ENCODE results near the gene ZNF629.

Gene ZNF629

DNA sequence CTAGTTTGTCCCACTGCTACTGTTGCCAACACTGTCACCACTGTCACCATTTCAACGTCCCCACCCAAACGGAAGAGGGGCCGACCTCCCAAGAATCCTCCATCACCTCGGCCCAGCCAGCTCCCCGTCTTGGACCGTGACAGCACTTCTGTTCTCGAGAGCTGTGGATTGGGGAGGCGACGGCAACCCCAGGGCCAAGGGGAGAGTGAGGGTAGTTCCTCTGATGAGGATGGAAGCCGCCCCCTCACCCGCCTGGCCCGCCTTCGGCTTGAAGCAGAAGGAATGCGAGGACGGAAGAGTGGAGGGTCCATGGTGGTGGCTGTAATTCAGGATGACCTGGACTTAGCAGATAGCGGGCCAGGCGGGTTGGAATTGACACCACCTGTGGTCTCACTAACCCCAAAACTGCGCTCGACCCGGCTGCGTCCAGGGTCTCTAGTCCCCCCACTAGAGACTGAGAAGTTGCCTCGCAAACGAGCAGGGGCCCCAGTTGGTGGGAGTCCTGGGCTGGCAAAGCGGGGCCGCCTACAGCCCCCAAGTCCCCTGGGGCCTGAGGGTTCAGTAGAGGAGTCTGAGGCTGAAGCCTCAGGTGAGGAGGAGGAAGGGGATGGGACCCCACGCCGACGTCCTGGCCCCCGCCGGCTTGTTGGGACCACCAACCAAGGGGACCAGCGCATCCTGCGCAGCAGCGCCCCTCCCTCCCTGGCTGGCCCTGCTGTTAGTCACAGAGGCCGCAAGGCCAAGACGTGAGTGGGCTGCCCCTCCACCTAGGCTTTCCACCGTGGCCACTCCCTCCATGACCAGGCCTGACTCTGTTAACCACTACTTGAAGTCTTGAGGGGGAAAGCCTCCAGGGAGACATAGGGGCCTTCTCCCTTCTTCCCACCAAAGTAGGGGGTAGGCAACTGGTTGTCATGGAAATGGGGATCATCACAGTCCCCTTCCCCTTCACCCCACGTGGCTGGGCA is 47.7 kb downstream of the ZNF629 start (continued):
- TF ChIP-seq, protein P1, sequence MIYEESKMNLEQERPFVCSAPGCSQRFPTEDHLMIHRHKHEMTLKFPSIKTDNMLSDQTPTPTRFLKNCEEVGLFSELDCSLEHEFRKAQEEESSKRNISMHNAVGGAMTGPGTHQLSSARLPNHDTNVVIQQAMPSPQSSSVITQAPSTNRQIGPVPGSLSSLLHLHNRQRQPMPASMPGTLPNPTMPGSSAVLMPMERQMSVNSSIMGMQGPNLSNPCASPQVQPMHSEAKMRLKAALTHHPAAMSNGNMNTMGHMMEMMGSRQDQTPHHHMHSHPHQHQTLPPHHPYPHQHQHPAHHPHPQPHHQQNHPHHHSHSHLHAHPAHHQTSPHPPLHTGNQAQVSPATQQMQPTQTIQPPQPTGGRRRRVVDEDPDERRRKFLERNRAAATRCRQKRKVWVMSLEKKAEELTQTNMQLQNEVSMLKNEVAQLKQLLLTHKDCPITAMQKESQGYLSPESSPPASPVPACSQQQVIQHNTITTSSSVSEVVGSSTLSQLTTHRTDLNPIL (CRISPR knock-in tag; IDR thresholded peaks at IDR 0.05; ENCODE audit: low read depth): no peak
- TF ChIP-seq RARB (CRISPR knock-in tag; IDR thresholded peaks at IDR 0.05): no peak
- TF ChIP-seq PPARA (CRISPR knock-in tag; IDR thresholded peaks at IDR 0.05; ENCODE audit: borderline replicate concordance): no peak
- TF ChIP-seq ZNF70 (CRISPR knock-in tag; IDR thresholded peaks at IDR 0.05): no peak
- TF ChIP-seq BACH2 (CRISPR knock-in tag; IDR thresholded peaks at IDR 0.05; ENCODE audit: borderline replicate concordance): no peak

DNA sequence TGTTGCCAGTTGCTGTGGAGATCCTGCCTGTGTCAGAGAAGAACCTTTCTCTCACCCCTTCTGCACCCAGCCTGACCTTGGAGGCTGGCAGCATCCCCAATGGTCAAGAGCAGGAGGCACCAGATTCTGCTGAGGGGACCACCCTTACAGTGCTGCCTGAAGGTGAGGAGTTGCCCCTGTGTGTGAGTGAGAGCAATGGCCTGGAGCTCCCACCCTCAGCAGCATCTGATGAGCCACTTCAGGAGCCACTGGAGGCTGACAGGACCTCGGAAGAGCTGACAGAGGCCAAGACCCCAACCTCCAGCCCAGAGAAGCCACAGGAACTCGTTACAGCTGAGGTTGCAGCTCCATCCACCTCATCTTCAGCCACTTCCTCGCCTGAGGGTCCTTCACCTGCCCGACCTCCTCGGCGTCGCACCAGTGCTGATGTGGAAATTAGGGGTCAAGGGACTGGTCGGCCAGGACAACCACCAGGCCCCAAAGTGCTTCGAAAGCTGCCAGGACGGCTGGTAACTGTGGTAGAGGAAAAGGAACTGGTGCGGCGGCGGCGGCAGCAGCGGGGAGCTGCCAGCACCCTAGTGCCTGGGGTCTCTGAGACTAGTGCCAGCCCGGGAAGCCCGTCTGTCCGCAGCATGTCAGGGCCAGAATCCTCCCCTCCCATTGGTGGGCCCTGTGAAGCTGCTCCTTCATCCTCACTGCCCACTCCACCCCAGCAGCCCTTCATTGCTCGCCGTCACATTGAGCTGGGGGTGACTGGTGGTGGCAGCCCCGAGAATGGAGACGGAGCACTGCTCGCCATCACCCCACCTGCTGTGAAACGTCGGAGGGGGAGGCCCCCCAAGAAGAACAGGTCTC is 49.0 kb downstream of the ZNF629 start:
- TF ChIP-seq, protein P2, sequence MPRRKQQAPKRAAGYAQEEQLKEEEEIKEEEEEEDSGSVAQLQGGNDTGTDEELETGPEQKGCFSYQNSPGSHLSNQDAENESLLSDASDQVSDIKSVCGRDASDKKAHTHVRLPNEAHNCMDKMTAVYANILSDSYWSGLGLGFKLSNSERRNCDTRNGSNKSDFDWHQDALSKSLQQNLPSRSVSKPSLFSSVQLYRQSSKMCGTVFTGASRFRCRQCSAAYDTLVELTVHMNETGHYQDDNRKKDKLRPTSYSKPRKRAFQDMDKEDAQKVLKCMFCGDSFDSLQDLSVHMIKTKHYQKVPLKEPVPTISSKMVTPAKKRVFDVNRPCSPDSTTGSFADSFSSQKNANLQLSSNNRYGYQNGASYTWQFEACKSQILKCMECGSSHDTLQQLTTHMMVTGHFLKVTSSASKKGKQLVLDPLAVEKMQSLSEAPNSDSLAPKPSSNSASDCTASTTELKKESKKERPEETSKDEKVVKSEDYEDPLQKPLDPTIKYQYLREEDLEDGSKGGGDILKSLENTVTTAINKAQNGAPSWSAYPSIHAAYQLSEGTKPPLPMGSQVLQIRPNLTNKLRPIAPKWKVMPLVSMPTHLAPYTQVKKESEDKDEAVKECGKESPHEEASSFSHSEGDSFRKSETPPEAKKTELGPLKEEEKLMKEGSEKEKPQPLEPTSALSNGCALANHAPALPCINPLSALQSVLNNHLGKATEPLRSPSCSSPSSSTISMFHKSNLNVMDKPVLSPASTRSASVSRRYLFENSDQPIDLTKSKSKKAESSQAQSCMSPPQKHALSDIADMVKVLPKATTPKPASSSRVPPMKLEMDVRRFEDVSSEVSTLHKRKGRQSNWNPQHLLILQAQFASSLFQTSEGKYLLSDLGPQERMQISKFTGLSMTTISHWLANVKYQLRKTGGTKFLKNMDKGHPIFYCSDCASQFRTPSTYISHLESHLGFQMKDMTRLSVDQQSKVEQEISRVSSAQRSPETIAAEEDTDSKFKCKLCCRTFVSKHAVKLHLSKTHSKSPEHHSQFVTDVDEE (CRISPR knock-in tag; IDR thresholded peaks at IDR 0.05): no peak
- TF ChIP-seq, protein P3, sequence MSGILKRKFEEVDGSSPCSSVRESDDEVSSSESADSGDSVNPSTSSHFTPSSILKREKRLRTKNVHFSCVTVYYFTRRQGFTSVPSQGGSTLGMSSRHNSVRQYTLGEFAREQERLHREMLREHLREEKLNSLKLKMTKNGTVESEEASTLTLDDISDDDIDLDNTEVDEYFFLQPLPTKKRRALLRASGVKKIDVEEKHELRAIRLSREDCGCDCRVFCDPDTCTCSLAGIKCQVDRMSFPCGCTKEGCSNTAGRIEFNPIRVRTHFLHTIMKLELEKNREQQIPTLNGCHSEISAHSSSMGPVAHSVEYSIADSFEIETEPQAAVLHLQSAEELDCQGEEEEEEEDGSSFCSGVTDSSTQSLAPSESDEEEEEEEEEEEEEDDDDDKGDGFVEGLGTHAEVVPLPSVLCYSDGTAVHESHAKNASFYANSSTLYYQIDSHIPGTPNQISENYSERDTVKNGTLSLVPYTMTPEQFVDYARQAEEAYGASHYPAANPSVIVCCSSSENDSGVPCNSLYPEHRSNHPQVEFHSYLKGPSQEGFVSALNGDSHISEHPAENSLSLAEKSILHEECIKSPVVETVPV (CRISPR knock-in tag; IDR thresholded peaks at IDR 0.05): no peak
- no peak for TF ChIP-seq PPARA (CRISPR knock-in tag; IDR thresholded peaks at IDR 0.05; ENCODE audit: borderline replicate concordance)
- no peak for TF ChIP-seq ZFP3 (CRISPR knock-in tag; IDR thresholded peaks at IDR 0.05)
- no peak for TF ChIP-seq ZNF8 (CRISPR knock-in tag; IDR thresholded peaks at IDR 0.05)
- TF ChIP-seq BACH2 (CRISPR knock-in tag; IDR thresholded peaks at IDR 0.05; ENCODE audit: borderline replicate concordance): no peak
- TF ChIP-seq CSDC2 (CRISPR knock-in tag; IDR thresholded peaks at IDR 0.05): no peak
- TF ChIP-seq ZC3H10 (CRISPR knock-in tag; IDR thresholded peaks at IDR 0.05): no peak
- TF ChIP-seq, protein P4, sequence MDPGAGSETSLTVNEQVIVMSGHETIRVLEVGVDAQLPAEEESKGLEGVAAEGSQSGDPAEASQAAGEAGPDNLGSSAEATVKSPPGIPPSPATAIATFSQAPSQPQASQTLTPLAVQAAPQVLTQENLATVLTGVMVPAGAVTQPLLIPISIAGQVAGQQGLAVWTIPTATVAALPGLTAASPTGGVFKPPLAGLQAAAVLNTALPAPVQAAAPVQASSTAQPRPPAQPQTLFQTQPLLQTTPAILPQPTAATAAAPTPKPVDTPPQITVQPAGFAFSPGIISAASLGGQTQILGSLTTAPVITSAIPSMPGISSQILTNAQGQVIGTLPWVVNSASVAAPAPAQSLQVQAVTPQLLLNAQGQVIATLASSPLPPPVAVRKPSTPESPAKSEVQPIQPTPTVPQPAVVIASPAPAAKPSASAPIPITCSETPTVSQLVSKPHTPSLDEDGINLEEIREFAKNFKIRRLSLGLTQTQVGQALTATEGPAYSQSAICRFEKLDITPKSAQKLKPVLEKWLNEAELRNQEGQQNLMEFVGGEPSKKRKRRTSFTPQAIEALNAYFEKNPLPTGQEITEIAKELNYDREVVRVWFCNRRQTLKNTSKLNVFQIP (CRISPR knock-in tag; IDR thresholded peaks at IDR 0.05; ENCODE audit: borderline replicate concordance, low read depth): no peak
- TF ChIP-seq SNAI2 (CRISPR knock-in tag; IDR thresholded peaks at IDR 0.05): no peak
- TF ChIP-seq ZNF565 (CRISPR knock-in tag; conservative IDR thresholded peaks at IDR 0.05; ENCODE audit: low read depth): no peak
- TF ChIP-seq ZFP30 (CRISPR knock-in tag; IDR thresholded peaks at IDR 0.05): no peak
- TF ChIP-seq, protein P5, sequence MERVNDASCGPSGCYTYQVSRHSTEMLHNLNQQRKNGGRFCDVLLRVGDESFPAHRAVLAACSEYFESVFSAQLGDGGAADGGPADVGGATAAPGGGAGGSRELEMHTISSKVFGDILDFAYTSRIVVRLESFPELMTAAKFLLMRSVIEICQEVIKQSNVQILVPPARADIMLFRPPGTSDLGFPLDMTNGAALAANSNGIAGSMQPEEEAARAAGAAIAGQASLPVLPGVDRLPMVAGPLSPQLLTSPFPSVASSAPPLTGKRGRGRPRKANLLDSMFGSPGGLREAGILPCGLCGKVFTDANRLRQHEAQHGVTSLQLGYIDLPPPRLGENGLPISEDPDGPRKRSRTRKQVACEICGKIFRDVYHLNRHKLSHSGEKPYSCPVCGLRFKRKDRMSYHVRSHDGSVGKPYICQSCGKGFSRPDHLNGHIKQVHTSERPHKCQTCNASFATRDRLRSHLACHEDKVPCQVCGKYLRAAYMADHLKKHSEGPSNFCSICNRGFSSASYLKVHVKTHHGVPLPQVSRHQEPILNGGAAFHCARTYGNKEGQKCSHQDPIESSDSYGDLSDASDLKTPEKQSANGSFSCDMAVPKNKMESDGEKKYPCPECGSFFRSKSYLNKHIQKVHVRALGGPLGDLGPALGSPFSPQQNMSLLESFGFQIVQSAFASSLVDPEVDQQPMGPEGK (CRISPR knock-in tag; IDR thresholded peaks at IDR 0.05; ENCODE audit: borderline replicate concordance): no peak
- TF ChIP-seq TOX (CRISPR knock-in tag; IDR thresholded peaks at IDR 0.05; ENCODE audit: borderline replicate concordance): no peak
- TF ChIP-seq ZNF70 (CRISPR knock-in tag; IDR thresholded peaks at IDR 0.05): no peak
- no peak for TF ChIP-seq ISL1 (CRISPR knock-in tag; IDR thresholded peaks at IDR 0.05)
- no peak for TF ChIP-seq TCF4 (CRISPR knock-in tag; IDR thresholded peaks at IDR 0.05; ENCODE audit: borderline replicate concordance)
- no peak for TF ChIP-seq RARB (CRISPR knock-in tag; IDR thresholded peaks at IDR 0.05)
- TF ChIP-seq OSR1 (CRISPR knock-in tag; IDR thresholded peaks at IDR 0.05): no peak
- TF ChIP-seq, protein P1 (CRISPR knock-in tag; IDR thresholded peaks at IDR 0.05; ENCODE audit: low read depth): no peak
- no peak for ATAC-seq
